Astrocyte (in vitro differentiated cells and primary cell): Measurements from ENCODE around the gene LCT. TPM values are rescaled to one million over a fixed set of nuclear protein-coding genes. Genes with fewer than 3 reads are reported as not detected.
"Not testable (repeated sequence)": the region's sequence is repeated elsewhere in the genome, so short reads cannot be mapped to it uniquely, and the experiment has no call there.

Experiments used
- DNase-seq: peaks from one replicate; pipeline ENCODE4 v3.0.0-alpha.2; 2010; ENCODE audit warnings: low read depth
- FAIRE-seq: peaks from 2 replicates; lab custom pipeline; 2011; peaks lifted over from hg19 to GRCh38; lab: Jason Lieb, UNC
- H2AFZ ChIP-seq: 2 replicates; pipeline ENCODE4 v1.6.0; 2012; ENCODE audit warnings: low read depth, low read length, inconsistent platforms
- H3K27ac ChIP-seq: 2 replicates; pipeline ENCODE4 v1.5.1; 2011; ENCODE audit warnings: low read depth, low read length, inconsistent platforms
- H3K27me3 ChIP-seq: 2 replicates; pipeline ENCODE4 v1.6.0; 2011; ENCODE audit warnings: low read length, inconsistent platforms; ENCODE audit not compliant: insufficient read depth
- H3K36me3 ChIP-seq: 2 replicates; pipeline ENCODE4 v1.5.1; 2011; ENCODE audit warnings: low read length, inconsistent platforms; ENCODE audit not compliant: insufficient read depth
- H3K4me1 ChIP-seq: 2 replicates; pipeline ENCODE4 v1.5.1; 2011; ENCODE audit warnings: low read length, inconsistent platforms; ENCODE audit not compliant: insufficient read depth
- H3K4me2 ChIP-seq: 2 replicates; pipeline ENCODE4 v1.6.0; 2012; ENCODE audit warnings: low read length, inconsistent platforms
- H3K4me3 ChIP-seq: 2 replicates; pipeline ENCODE4 v1.5.1; 2011; ENCODE audit warnings: low read depth, mild to moderate bottlenecking, low read length, inconsistent platforms; ENCODE audit not compliant: insufficient read depth
- H3K79me2 ChIP-seq: 2 replicates; pipeline ENCODE4 v1.6.0; 2012; ENCODE audit warnings: mild to moderate bottlenecking, low read length, inconsistent platforms; ENCODE audit not compliant: insufficient read depth
- H3K9ac ChIP-seq: 2 replicates; pipeline ENCODE4 v1.6.0; 2012; ENCODE audit warnings: mild to moderate bottlenecking, low read length, inconsistent platforms
- H3K9me3 ChIP-seq: 2 replicates; pipeline ENCODE4 v1.5.1; 2012; ENCODE audit warnings: low read depth, mild to moderate bottlenecking, low read length, inconsistent platforms; ENCODE audit not compliant: insufficient read depth
- H4K20me1 ChIP-seq: 2 replicates; pipeline ENCODE4 v1.6.0; 2012; ENCODE audit warnings: low read length, inconsistent platforms; ENCODE audit not compliant: insufficient read depth
- H3K27ac Mint-ChIP-seq: one replicate; pipeline ENCODE4 v1.8.0; 2021; ENCODE audit warnings: mild to moderate bottlenecking, mixed read lengths; ENCODE audit not compliant: unreplicated experiment
- H3K27me3 Mint-ChIP-seq: one replicate; pipeline ENCODE4 v1.8.0; 2021; ENCODE audit warnings: low read depth, mixed read lengths; ENCODE audit not compliant: unreplicated experiment
- H3K36me3 Mint-ChIP-seq: one replicate; pipeline ENCODE4 v1.8.0; 2021; ENCODE audit warnings: low read depth, mixed read lengths; ENCODE audit not compliant: unreplicated experiment
- H3K4me1 Mint-ChIP-seq: one replicate; pipeline ENCODE4 v1.8.0; 2021; ENCODE audit warnings: low read depth, mixed read lengths; ENCODE audit not compliant: unreplicated experiment
- H3K4me3 Mint-ChIP-seq: one replicate; pipeline ENCODE4 v1.8.0; 2021; ENCODE audit warnings: mild to moderate bottlenecking, moderate library complexity, mixed read lengths; ENCODE audit not compliant: unreplicated experiment
- H3K9me3 Mint-ChIP-seq: one replicate; pipeline ENCODE4 v1.8.0; 2021; ENCODE audit warnings: mild to moderate bottlenecking, mixed read lengths; ENCODE audit not compliant: unreplicated experiment
- EZH2 ChIP-seq: IDR thresholded peaks from 2 replicates; pipeline ENCODE4 v1.6.1; 2012; ENCODE audit warnings: mild to moderate bottlenecking, low read length, inconsistent platforms; ENCODE audit not compliant: insufficient read depth
- total RNA-seq: library from RNA; stranded (reverse); gene quantifications from 2 replicates; pipeline ENCODE4 v1.2.1, GENCODE V29; 2021
- TF ChIP-seq, protein P1 (sequence below): IDR thresholded peaks from 2 replicates; pipeline ENCODE4 v1.5.1; 2011; ENCODE audit warnings: low read depth, mild to moderate bottlenecking, inconsistent platforms, low read length, moderate library complexity; ENCODE audit not compliant: insufficient read depth

Gene LCT
- total RNA-seq, 1 donor from 2014 or later = not detected

GRCh38 chr2:135815269-135815668, 21.7 kb downstream of the LCT start:
- Mint-ChIP-seq H3K36me3 (peaks cover under 1% of the 10 kb centered on the region), H3K9me3 (peaks cover 2% of the 10 kb centered on the region), H3K27ac (no peak overlapping the region), H3K27me3 (no peaks in the 10 kb centered on the region), H3K4me3 (no peak overlapping the region), H3K4me1 (peaks cover 9% of the 10 kb centered on the region)
- Histone ChIP-seq H3K4me3 (no peak overlapping the region), H3K4me1 (peaks cover 27% of the 10 kb centered on the region), H3K36me3 (no peaks in the 10 kb centered on the region), H3K27me3 (no peaks in the 10 kb centered on the region), H3K9me3 (no peaks in the 10 kb centered on the region), H4K20me1 (no peaks in the 10 kb centered on the region), H3K4me2 (no peak overlapping the region), H2AFZ (no peak overlapping the region), H3K27ac (no peak overlapping the region), H3K79me2 (no peaks in the 10 kb centered on the region), H3K9ac (no peak overlapping the region)
- DNase-seq = no peak
- no peak for FAIRE-seq
- TF ChIP-seq, protein P1, sequence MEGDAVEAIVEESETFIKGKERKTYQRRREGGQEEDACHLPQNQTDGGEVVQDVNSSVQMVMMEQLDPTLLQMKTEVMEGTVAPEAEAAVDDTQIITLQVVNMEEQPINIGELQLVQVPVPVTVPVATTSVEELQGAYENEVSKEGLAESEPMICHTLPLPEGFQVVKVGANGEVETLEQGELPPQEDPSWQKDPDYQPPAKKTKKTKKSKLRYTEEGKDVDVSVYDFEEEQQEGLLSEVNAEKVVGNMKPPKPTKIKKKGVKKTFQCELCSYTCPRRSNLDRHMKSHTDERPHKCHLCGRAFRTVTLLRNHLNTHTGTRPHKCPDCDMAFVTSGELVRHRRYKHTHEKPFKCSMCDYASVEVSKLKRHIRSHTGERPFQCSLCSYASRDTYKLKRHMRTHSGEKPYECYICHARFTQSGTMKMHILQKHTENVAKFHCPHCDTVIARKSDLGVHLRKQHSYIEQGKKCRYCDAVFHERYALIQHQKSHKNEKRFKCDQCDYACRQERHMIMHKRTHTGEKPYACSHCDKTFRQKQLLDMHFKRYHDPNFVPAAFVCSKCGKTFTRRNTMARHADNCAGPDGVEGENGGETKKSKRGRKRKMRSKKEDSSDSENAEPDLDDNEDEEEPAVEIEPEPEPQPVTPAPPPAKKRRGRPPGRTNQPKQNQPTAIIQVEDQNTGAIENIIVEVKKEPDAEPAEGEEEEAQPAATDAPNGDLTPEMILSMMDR = no peak
- no peak for TF ChIP-seq EZH2

GRCh38 chr2:135812907-135813511, 24.0 kb downstream of the LCT start:
- Histone ChIP-seq H3K79me2 (no peaks in the 10 kb centered on the region), H3K4me1 (peaks cover 8% of the 10 kb centered on the region), H3K9ac (no peak overlapping the region), H3K36me3 (no peaks in the 10 kb centered on the region), H4K20me1 (no peaks in the 10 kb centered on the region), H3K27me3 (no peaks in the 10 kb centered on the region), H3K27ac (no peak overlapping the region), H3K4me2 (no peak overlapping the region), H2AFZ (no peak overlapping the region), H3K9me3 (no peaks in the 10 kb centered on the region), H3K4me3 (no peak overlapping the region)
- Mint-ChIP-seq H3K4me3 (no peak overlapping the region), H3K9me3 (peaks cover 1% of the 10 kb centered on the region), H3K36me3 (no peaks in the 10 kb centered on the region), H3K27me3 (no peaks in the 10 kb centered on the region), H3K27ac (no peak overlapping the region), H3K4me1 (no peaks in the 10 kb centered on the region)
- no peak for FAIRE-seq
- TF ChIP-seq EZH2 = no peak
- TF ChIP-seq, protein P1 = no peak
- no peak for DNase-seq

DNA sequence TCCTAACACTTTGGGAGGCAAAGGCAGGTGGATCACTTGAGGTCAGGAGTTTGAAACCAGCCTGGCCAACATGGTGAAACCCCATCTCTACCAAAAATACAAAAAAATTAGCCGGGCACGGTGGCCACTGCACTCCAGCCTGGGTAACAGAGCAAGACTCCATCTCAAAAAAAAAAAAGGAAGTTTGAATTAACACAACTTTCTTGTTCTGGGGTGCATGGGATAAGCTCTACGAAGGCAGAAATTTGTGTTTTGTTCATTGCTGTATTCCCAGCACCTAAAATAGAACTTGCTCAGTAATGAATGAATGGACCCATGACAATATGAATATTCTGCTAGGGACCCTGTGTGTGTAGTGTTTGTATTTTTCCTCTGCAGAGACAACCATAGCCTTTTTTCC, 29.1 kb downstream of the LCT start:
- not testable (repeated sequence) for H3K27me3 Mint-ChIP-seq

More for the DNA sequence above, 29.1 kb downstream of the LCT start:
- not testable (repeated sequence) for H3K9me3 ChIP-seq, H3K4me1 ChIP-seq, H2AFZ ChIP-seq, H3K27ac ChIP-seq, FAIRE-seq, DNase-seq, H3K9ac ChIP-seq, H3K4me3 Mint-ChIP-seq, H3K4me3 ChIP-seq, H3K79me2 ChIP-seq, H4K20me1 ChIP-seq, H3K9me3 Mint-ChIP-seq, H3K4me1 Mint-ChIP-seq, H3K36me3 ChIP-seq, H3K27ac Mint-ChIP-seq, H3K4me2 ChIP-seq, H3K27me3 ChIP-seq, H3K36me3 Mint-ChIP-seq
